KBM-7 (cell line): ENCODE measurements around the gene TBC1D2.
"Not testable (repeated sequence)": the region's sequence is repeated elsewhere in the genome, so short reads cannot be mapped to it uniquely, and the experiment has no call there.

Source experiments
- DNase-seq: peaks from one replicate; pipeline ENCODE4 v3.0.0-alpha.2; 2015
- in situ Hi-C: fragments of 300-500 bp; cut with MboI; formaldehyde crosslinking; loops from 2 replicates; pipeline ENCODE4 v1.14.3; 2020; ENCODE audit warnings: low sequenced_read_pairs, low pct_unique_long_range_greater_than_20kb, mixed read lengths

Gene TBC1D2, protein sequence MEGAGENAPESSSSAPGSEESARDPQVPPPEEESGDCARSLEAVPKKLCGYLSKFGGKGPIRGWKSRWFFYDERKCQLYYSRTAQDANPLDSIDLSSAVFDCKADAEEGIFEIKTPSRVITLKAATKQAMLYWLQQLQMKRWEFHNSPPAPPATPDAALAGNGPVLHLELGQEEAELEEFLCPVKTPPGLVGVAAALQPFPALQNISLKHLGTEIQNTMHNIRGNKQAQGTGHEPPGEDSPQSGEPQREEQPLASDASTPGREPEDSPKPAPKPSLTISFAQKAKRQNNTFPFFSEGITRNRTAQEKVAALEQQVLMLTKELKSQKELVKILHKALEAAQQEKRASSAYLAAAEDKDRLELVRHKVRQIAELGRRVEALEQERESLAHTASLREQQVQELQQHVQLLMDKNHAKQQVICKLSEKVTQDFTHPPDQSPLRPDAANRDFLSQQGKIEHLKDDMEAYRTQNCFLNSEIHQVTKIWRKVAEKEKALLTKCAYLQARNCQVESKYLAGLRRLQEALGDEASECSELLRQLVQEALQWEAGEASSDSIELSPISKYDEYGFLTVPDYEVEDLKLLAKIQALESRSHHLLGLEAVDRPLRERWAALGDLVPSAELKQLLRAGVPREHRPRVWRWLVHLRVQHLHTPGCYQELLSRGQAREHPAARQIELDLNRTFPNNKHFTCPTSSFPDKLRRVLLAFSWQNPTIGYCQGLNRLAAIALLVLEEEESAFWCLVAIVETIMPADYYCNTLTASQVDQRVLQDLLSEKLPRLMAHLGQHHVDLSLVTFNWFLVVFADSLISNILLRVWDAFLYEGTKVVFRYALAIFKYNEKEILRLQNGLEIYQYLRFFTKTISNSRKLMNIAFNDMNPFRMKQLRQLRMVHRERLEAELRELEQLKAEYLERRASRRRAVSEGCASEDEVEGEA

DNA sequence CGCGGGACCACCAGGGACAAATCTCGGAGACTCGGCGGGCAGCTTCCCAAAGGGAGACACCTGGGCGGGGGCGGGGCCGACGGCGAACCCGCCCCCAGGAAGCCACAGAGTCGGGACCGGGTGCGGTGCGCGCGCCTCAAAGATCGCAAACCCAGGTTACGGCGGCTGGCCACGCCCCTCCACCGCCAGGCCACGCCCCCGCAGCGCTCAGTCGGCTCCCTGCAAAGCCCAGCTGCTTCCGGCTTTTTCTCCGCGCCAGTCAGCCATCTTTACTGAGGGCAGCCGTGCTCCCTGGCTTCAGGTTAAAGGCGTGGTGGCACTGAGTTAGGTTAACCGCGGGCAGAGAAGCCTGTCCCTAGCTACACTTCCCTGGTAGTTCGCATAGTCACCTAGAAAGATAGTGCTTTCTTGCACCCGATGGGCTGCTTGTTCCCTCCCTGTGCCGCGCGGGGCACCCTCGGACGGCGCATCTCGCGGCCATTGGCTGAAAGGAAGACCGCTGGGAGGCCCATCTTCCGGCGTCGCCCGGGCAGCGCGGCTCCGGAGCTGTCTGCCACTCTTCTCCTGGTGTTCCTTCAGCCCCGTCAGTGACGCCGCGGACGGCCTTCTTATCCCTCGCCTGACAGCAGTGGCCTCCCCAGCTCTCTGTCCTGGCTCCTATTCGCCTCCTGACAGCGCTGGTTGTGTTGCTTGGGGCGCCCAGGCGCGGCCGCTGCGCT, at the start of gene TBC1D2:
TSS of gene TBC1D2 (minus strand) at position 72 of the 719 bp plus-strand sequence. CDS start 108 bp downstream, outside the sequence.
- peak; percentile 97 for DNase-seq
- in situ Hi-C loops, result no loop called here

DNA sequence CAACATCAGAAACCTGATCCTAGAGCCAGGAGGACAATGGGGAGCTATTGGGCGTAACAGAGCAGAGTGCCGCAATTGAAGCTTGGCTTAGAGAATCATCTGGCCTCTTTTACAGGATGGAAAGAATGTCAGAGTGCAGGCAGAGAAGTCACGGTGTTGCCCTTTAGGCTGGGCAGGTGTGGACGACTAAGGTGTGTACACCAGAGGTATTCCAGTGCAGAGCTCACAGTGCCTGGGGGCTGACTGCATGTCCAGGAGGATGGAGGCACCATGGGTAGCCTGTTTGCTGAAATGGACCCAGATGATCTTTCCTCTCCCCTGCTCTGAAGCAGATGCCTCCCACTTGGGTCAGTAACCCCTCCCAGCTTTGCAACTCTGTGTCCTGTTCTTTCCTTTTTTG, 48.9 kb upstream of the TBC1D2 start:
- in situ Hi-C loops, result loop anchor here (25.0 kb wide), 1 partner anchor 683 kb away; no protein-coding TSS in a partner anchor
- DNase-seq, result no peak

DNA sequence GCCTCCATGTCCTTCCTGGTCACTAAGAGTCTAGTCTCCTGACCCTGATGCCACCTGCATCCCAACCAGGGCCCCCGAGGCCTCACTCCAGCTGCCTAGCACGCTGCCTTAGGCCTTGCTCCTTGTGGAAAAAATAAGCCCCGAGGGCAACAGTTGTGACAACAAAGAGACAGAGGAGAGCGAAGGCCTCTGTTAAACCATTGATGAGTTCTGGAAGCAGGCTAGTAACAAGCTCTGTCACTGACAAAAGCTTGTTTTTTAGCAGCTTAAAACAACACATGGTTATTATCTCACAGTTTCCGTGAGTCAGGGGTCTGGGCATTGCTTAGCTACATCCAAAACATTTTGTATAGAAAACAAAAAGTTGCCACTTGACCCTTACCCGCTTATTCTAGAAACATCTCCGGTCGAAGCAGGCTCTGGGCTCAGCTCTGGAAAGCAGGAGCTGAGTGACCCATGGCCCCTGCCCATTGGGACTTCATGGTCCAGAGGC, 48.2 kb upstream of the TBC1D2 start:
- no peak for DNase-seq
- in situ Hi-C loops, result loop anchor here (25.0 kb wide), 1 partner anchor 684 kb away; no protein-coding TSS in a partner anchor

DNA sequence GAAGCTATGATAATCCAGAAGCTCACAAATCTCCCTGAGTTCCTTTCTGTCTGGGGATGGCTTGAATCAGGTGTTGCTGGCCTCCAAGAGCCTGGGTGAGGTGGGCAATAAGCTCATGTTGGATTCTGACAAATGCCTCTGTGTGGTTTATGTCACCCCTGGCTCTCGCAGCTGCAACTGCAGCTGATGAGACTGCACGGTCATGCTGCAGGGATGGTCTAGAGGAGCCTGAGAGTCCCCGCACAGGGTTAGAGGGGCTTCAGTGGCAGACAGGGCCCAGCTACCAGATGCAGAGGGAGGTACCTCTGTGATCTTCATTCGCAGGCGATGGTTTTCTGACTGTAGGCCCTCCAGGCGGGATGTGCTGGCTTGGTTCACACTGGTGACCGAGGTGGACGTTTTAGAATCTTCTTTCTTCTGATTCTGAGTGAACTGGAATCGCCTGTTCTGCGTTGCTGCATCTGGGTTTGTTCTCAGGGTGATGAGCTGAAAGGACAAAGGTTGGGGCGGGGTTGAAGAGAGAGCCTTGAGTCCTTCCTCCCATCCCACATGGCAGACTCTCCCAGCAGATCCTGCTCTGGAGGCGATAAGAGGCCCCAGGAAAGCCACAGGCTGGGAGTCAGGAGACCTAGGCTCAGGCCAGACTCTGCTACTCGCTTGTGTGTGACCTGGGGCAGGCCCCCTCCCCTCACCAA, 47.6 kb upstream of the TBC1D2 start:
- DNase-seq, result no peak
- in situ Hi-C loops, result loop anchor here (25.0 kb wide), 1 partner anchor 684 kb away; no protein-coding TSS in a partner anchor

DNA sequence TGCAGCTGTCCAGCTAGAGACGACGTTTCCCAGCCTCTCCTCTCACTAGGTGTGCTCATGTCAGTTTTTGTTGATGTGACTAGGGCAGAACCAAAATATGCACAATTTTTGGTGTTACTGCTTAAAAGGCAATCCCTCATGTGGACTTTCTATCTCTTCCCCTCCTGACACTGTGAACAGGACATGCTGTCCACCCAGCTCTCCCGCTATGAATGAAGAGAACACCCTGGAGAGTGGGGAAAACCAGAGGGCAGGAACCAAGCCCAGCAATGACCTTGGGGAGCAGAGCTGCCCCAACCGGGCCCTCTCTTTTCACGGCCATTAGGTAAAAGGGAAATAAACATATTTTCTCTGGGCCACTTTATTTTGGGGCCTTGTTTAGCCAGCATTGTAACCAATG, 46.7 kb upstream of the TBC1D2 start:
- in situ Hi-C loops, result loop anchor here (25.0 kb wide), 1 partner anchor 685 kb away; no protein-coding TSS in a partner anchor
- no peak for DNase-seq

DNA sequence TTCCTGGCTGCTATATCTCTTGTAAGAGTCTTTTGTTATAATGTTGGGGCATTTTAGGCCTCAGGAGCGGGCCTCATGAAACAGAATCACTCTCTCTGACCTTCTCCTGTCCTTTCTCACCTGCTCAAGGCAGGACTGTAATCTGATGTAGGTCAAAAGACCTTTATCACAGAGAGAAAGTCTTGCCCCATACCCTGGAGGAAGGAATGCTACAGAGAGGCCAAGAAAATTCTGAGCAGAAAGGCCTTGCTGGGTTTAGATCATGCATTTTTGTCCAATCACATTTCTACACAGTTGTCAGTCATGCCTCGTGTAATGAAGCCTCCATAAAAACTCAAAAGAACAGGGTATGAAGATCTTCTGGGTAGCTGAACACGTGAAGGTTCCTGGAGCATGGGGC, 45.2 kb upstream of the TBC1D2 start:
- in situ Hi-C loops, result loop anchor here (25.0 kb wide), 1 partner anchor 687 kb away; no protein-coding TSS in a partner anchor
- no peak for DNase-seq

DNA sequence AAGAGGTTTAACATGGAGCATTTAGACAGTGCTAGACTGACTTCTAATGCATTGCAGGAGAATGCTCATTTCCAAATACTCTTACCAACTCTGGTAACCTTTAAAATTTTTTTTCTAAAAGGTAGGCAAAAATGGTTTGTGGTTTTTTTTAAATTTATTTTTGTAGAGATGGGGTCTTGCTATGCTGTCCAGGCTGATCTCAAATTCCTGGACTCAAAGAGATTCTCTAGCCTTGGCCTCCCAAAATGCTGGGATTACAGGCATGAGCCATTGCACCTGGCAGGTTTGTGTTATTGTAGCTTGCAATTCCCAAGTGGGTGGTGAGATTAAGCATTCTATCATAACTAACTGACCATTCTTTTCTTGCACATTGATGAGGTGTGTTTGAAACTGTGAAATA, 43.0 kb upstream of the TBC1D2 start:
- DNase-seq, result no peak
- in situ Hi-C loops, result no loop called here

DNA sequence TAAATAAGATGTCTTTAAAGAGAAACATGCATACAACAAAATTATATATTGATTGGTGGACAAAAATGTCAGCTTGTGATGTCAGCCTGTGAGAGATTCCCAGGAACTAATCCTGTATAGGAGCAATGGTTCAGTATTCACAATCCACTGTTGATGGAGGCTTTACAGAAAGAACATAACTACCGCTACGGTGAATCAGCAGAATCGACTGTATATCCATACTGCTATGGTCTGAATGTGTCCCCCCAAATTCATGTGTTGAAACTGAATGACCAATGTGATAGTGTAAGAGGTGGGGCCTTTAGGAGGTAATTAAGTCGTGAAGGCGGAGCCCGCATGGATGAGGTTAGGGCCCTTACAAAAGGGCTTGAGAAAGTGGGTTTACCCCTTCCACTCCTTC, 40.4 kb upstream of the TBC1D2 start:
- in situ Hi-C loops, result no loop called here
- DNase-seq, result no peak

DNA sequence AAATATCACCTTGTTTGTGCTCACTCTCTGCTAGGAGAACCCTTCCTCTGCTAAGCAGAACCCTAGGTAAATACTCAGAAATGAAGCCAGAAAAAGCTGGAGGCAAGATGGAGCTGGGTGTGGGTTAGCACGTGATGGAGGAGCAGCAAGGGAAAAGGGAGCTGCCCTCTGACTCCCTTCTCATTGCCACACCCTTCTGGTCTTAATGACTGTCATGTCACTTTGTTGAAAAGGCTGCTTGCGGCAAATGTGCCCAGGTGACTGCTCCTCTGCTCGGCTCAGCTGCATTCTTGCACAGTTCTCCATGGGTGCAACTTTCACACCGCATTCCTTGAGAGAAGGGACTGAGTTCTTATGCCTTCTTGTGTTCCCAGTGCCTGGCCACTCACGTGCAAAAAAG, 36.4 kb upstream of the TBC1D2 start:
- in situ Hi-C loops, result no loop called here
- DNase-seq, result no peak

DNA sequence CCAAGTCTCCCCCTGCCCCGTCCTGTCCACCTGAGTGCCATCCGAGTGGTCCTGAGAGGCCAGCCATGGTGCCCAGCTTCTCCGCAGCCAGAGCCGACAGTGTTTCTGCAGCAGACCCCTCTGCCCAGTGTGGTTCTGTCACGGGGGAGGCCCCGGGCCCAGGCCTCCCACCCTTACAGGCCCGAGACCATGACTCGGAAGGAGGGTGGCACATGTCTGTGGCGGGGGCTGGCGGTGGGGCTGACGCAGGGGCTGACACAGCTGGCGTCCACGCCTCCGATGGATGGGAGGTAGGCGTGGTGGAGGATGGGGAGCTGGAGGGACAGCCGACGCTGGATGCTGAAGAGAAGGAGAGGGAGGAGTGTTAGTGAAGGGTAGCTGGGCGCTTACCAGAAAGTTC, 35.0 kb upstream of the TBC1D2 start:
- in situ Hi-C loops, result no loop called here
- DNase-seq, result no peak

DNA sequence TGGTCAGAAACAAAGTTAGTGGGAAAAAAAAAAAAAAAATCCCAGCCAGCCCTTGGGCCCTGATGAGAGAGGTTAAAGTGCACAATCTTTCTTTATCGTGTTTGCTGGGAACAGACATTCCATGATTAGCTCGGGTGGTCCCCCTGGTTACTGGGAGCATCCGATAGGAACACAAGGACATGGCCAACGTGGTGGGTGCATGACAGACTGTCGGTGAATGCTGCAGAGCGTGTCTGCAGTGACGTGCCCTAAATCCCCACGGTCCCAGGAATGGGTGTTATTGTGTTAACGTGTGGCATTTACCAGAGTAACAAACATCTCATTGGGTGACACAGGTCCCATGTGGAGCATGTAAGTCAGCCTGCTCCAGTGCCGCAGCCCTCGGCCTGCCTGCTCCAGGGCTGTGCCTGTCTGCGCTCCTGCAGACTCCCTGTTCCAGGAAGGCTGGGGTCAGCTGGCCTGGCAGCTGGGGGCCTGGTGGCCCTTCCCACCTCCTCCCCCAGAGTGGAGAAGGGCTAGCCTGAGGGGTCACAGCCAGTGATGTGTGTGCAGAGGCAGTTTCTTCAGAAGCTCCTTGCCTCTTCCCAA, 34.3 kb upstream of the TBC1D2 start:
- in situ Hi-C loops, result no loop called here
- DNase-seq, result no peak

DNA sequence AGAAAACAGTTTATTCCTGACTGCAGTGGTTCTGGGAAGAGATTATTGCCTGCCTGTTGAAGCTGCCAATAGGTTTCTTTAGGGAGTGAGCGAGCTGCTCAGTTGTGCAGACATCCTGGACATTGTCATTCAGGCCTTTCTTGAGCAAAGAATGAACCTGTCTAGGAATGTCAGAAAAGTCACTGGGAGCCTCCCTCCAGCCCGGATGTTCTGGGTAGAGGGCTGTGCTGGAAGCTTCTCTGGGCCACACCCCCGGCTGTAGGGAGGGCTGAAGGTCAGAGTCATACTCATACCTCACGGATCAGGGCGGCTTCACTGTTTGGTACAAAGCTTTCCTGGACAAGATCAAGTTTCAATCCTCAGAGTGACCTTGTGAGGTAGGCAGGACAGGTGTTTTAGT, 33.4 kb upstream of the TBC1D2 start:
- no peak for DNase-seq
- in situ Hi-C loops, result no loop called here

DNA sequence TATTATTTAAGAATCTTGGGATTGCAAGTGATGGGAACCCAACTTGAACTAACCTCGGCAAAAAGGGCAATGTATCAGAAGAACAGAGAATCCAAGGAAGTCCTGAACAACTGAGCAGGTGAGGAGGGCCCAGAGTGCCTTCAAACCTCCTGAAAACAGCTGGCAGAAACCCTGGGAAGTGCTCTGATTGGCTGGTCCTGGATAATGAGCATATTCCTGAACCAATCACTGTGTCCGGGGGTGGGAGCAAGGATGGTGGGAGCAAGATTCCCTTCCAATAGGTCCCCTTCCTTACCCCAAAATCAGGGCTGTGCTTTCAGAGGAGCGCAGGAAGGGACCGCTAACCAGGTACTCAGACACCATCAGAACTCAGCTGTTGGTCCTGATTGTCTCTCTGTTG, 31.9 kb upstream of the TBC1D2 start:
- DNase-seq, result no peak
- in situ Hi-C loops, result no loop called here

DNA sequence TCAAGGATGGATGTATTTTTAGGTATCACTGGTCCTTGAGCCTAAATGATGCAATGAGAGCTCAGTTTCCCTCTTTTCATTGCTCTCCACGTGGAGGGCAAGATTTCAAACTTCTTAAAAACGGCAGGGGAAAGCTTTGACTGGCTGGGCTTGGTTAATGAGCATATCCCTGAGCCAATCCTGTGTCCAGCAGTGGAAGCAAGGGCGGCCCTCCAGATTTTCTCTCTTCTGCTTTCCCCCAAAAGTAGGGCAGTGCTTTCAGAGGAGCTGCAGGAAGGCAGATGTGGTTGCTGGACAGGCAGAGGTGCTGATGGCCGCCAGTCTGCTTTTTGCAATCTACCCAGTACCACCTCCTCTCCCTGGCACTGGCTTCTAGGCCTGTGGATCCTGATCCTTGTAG, 30.0 kb upstream of the TBC1D2 start:
- in situ Hi-C loops, result no loop called here

DNA sequence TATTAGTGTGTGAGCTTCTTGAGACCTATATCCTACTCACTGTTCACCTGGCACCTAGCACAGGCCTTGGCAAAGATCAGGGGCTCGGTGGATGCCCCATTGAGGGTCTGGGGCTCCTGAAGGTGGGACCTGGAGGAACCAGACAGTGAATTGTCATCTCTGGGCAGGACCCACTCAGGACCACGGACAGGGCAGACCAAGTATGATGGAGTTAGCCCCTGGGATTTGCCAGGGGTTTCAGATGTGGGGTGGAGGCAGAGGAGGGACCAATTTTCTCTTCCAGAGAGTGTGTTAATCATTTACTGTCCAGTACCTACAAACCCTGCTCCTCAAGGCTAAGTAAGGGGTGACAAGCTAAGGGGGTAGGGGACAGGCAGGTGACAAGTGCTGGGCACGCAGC, 29.3 kb upstream of the TBC1D2 start:
- no peak for DNase-seq
- in situ Hi-C loops, result no loop called here

More for the DNA sequence above, 30.0 kb upstream of the TBC1D2 start:
- no peak for DNase-seq

DNA sequence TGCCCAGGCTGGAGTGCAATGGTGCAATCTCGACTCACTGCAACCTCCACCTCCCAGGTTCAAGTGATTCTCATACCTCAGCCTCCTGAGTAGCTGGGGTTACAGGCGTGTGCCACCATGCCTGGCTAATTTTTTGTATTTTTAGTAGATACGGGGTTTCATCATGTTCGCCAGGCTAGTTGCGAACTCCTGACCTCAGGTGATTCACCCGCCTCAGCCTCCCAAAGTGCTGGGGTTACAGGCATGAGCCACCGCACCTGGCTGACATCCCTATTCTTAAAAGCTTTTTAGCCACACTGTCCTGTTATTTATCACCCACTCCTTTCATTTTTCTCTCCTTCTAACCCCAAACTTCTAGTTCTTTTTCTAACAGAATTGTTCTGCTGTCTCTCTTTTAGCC, 27.7 kb upstream of the TBC1D2 start:
- in situ Hi-C loops, DNase-seq: not testable (repeated sequence)

DNA sequence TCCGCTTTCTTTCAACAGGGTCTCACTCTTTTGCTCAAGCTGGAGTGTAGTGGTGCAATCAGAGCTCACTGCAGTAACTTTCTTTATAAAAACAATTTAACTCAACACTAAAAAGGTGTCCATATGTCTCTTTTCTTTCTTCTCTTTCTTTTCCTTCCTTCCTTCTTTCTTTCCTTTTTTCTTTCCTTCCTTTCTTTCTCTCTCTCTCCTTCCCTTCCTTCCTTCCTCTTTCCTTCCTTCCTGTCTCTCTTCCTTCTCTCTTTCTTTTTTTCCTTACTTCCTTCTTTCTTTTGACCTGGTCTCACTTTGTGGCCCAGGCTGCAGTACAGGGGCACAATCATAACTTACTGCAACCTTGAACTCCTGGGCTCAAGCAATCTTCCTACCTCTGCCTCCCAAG, 25.8 kb upstream of the TBC1D2 start:
- DNase-seq, result no peak
- in situ Hi-C loops, result no loop called here

DNA sequence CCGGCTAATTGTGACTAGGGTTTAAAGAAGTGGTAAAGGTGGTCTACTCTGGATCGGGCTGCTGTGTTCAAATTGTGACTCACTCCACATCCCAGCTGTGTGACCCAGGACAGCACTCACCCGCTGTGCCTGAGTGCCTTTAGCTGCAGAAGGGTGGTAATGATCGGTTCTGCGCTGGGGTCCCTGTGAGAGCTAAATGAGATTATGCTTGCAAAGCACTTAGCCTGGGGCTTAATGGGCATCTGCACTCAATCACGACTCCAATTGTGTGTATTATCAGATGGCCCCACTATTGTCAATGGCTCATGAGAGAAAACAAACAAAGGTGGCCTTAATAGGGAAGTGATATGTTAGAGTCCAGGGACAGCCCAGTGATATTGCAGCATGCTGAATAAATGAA, 25.1 kb upstream of the TBC1D2 start:
- in situ Hi-C loops, result no loop called here
- DNase-seq, result no peak
